NB4 (cell line): ENCODE measurements around the gene AUTS2.

Source experiments
- DNase-seq: peaks from one replicate; pipeline ENCODE4 v3.0.0; 2010; ENCODE audit warnings: low read depth
- H3K4me3 ChIP-seq: one replicate; pipeline ENCODE4 v1.5.1; 2011; ENCODE audit warnings: mild to moderate bottlenecking, low read depth, low read length, moderate library complexity
- CTCF ChIP-seq: IDR thresholded peaks from one replicate; pipeline ENCODE4 v1.5.1; 2012; ENCODE audit warnings: low read depth, low read length
- MAX ChIP-seq: IDR thresholded peaks from 2 replicates; pipeline ENCODE4 v1.6.1; 2011; ENCODE audit warnings: low read depth, low read length
- MYC ChIP-seq: IDR thresholded peaks from 2 replicates; pipeline ENCODE4 v1.6.1; 2011; ENCODE audit warnings: low read depth, low read length
- POLR2A ChIP-seq: IDR thresholded peaks from 2 replicates; pipeline ENCODE4 v1.6.1; 2011; ENCODE audit warnings: mild to moderate bottlenecking; ENCODE audit not compliant: insufficient read length; ENCODE audit errors: extremely low read depth

Gene AUTS2

DNA sequence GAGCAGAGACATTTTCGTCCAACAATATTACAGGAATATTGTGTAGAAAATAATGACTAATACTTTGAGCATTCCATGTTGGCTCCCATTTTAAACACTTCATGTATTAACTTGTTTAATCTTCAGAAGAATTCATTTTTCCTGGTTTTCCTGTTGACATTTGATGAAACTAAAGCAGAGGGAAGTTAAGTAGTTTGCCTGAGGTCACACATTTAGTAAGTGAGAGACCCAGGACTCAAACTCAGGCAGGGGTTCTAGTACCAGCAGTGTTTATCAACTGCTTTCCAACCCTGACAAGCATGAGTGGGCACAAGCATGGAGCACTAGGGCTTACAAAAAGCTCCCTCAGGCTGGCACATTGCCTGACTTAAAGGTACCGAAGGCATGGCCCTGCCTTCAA lies 719.1 kb downstream of the AUTS2 start:
- no peak overlapping the region for H3K4me3 ChIP-seq
- no peak for DNase-seq
- TF ChIP-seq MYC (no peak), CTCF (no peak), POLR2A (no peak), MAX (no peak)

- DNase-seq = no peak
- TF ChIP-seq MYC (no peak), CTCF (no peak), POLR2A (no peak), MAX (no peak)
- no peak overlapping the region for H3K4me3 ChIP-seq
These were observed 720.2 kb downstream of the AUTS2 start for GRCh38 chr7:70318511-70318910.

DNA sequence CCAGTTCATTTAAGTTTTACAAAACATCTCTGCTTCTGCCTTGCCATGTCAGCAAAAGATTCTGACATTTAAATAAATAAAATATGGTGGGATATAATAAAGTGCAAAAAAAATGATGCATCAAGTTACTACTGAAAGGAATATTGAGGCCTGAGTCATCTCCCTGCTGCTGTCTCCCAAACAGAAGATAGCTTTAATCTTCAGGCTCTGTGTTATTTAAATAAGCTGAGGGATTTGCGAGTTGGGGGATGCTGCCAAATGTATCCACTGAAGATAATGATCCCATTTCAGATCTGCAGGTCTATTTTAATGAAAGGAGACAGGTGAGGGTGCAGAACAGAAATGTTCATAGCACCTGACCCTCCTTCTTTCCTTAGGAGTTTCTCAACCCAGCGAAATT lies 720.8 kb downstream of the AUTS2 start:
- no peak overlapping the region for H3K4me3 ChIP-seq
- TF ChIP-seq MYC (no peak), POLR2A (no peak), MAX (no peak), CTCF (no peak)
- DNase-seq = no peak

DNA sequence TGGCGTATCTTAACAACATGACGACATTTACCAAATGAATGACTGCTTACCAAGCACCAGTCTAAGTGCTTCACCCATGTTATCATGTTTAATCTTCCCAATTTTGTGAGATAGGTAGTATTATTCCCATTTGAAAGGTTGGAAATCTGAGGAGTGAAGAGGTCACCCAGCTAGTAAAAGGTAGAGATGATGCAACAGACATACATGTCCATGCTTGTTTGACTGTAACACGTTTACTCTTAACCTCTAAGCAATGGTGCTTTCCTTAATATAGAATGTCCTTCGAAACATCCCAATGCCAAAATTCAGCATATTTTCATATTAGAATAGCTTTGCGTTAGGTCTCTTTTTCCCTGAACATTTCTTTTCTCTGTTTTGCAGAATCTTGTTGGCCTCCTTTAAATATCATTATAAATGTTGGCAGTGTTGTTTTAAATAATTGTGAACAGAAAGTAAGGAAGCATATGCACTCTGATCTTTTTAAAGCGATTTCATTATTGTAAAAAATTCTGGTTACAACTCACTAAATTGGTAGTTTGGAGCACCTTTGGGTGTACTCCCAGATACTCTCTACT lies 722.8 kb downstream of the AUTS2 start:
- no peak overlapping the region for H3K4me3 ChIP-seq
- DNase-seq = no peak
- no peak for TF ChIP-seq CTCF
- no peak for TF ChIP-seq POLR2A
- TF ChIP-seq MAX = no peak
- TF ChIP-seq MYC = no peak

- no peak for TF ChIP-seq MAX
- no peak for TF ChIP-seq CTCF
- no peak for TF ChIP-seq MYC
- no peak for TF ChIP-seq POLR2A
- no peak for DNase-seq
These were observed 724.6 kb downstream of the AUTS2 start for GRCh38 chr7:70322856-70323255.

More at GRCh38 chr7:70322856-70323255, 724.6 kb downstream of the AUTS2 start:
- H3K4me3 ChIP-seq = no peak overlapping the region
